HG02884 (cell line): Measurements from ENCODE around the gene FAM169A.
"Not testable (repeated sequence)": the region's sequence is repeated elsewhere in the genome, so short reads cannot be mapped to it uniquely, and the experiment has no call there.

Experiments used
- ATAC-seq: cut with Tn5 transposase; IDR thresholded peaks from one replicate; pipeline ENCODE4 v1.9.1; 2021; ENCODE audit warnings: mild to moderate bottlenecking, moderate library complexity; ENCODE audit not compliant: unreplicated experiment

Gene FAM169A

GRCh38 chr5:74801941-74802340 lies 64.2 kb downstream of the FAM169A start:
- ATAC-seq, result no peak

GRCh38 chr5:74801197-74801596 lies 65.0 kb downstream of the FAM169A start:
- ATAC-seq, result no peak

GRCh38 chr5:74798977-74799911 lies 66.9 kb downstream of the FAM169A start:
- no peak for ATAC-seq

- ATAC-seq, result not testable (repeated sequence)
Observed at GRCh38 chr5:74791669-74792068, 74.5 kb downstream of the FAM169A start.

- ATAC-seq, result no peak
Observed at GRCh38 chr5:74787424-74787823, 78.8 kb downstream of the FAM169A start.

GRCh38 chr5:74786851-74787250 lies 79.3 kb downstream of the FAM169A start:
- no peak for ATAC-seq

- no peak for ATAC-seq
Observed at GRCh38 chr5:74778609-74779008, 87.6 kb downstream of the FAM169A start.

- ATAC-seq, result no peak
Observed at GRCh38 chr5:74772359-74772758, 93.8 kb downstream of the FAM169A start.

- peak; percentile 21 for ATAC-seq
Observed at GRCh38 chr5:74767579-74767913, 98.6 kb downstream of the FAM169A start.

- ATAC-seq, result peak; percentile 82
Observed at GRCh38 chr5:74766849-74767578, 99.2 kb downstream of the FAM169A start, which contains the start of the genes GFM2 and NSA2. Gene GFM2 (minus strand): TSS chr5:74767117. CDS start chr5:74763742, 3,375 bp downstream. Gene NSA2 (plus strand): TSS chr5:74767249. CDS start chr5:74767361, 112 bp downstream.

- ATAC-seq, result peak; percentile 33
Observed at GRCh38 chr5:74766418-74766848, 99.8 kb downstream of the FAM169A start.

- no peak for ATAC-seq
Observed at GRCh38 chr5:74765929-74766328, 100.3 kb downstream of the FAM169A start.

- ATAC-seq, result no peak
Observed at GRCh38 chr5:74765201-74765600, 101.0 kb downstream of the FAM169A start.

- ATAC-seq, result no peak
Observed at GRCh38 chr5:74763504-74763903, 102.7 kb downstream of the FAM169A start.

- ATAC-seq, result no peak
Observed at GRCh38 chr5:74762599-74762998, 103.6 kb downstream of the FAM169A start.

GRCh38 chr5:74761241-74761640 lies 104.9 kb downstream of the FAM169A start:
- no peak for ATAC-seq

GRCh38 chr5:74748742-74749141 lies 117.4 kb downstream of the FAM169A start:
- not testable (repeated sequence) for ATAC-seq

GRCh38 chr5:74738406-74738805 lies 127.8 kb downstream of the FAM169A start:
- ATAC-seq, result no peak

- ATAC-seq, result no peak
Observed at GRCh38 chr5:74736759-74737158, 129.4 kb downstream of the FAM169A start.
